Nephron (organoid): Measurements from ENCODE around the gene ACSM3.
"Not testable (repeated sequence)": the region's sequence is repeated elsewhere in the genome, so short reads cannot be mapped to it uniquely, and the experiment has no call there.

Source experiments
- H3K27ac Mint-ChIP-seq, 3 experiments: 2 replicates each; pipeline ENCODE4 v1.8.0; 2020; ENCODE audit warnings: mixed read lengths in 3 of 3, mild to moderate bottlenecking in 2 of 3, moderate library complexity in 1 of 3
- H3K27me3 Mint-ChIP-seq: 2 replicates; pipeline ENCODE4 v1.8.0; 2021; ENCODE audit warnings: low read depth, mild to moderate bottlenecking, moderate library complexity, mixed read lengths
- H3K36me3 Mint-ChIP-seq: 2 replicates; pipeline ENCODE4 v1.8.0; 2020; ENCODE audit warnings: low read depth, mixed read lengths
- H3K4me1 Mint-ChIP-seq: 2 replicates; pipeline ENCODE4 v1.8.0; 2020; ENCODE audit warnings: mixed read lengths
- H3K4me3 Mint-ChIP-seq, 3 experiments: 2 replicates each; pipeline ENCODE4 v1.8.0; 2020; ENCODE audit warnings: mild to moderate bottlenecking in 3 of 3, mixed read lengths in 3 of 3, moderate library complexity in 2 of 3
- H3K9me3 Mint-ChIP-seq: 2 replicates; pipeline ENCODE4 v1.8.0; 2020; ENCODE audit warnings: mixed read lengths
- CTCF ChIP-seq, 3 experiments: fragments of 200-600 bp; sonication (generic); IDR thresholded peaks; one replicate each; pipeline ENCODE4 v1.5.0; 2021; ENCODE audit warnings: antibody characterized with exemption in 3 of 3; ENCODE audit not compliant: unreplicated experiment in 3 of 3

ACSM3 gene

GRCh38 chr16:20803192-20803560 is 39.4 kb downstream of the ACSM3 start:
- Mint-ChIP-seq H3K4me3 (peak overlapping the region in 2 of 3 experiments; percentile 63 to 71), H3K4me1 (peaks cover 12% of the 10 kb centered on the region), H3K27me3 (no peaks in the 10 kb centered on the region), H3K36me3 (peaks cover 3% of the 10 kb centered on the region), H3K27ac (peak overlapping the region in 1 of 3 experiments; percentile 77), H3K9me3 (no peaks in the 10 kb centered on the region)
- no peak for TF ChIP-seq CTCF (IDR thresholded peaks at IDR 0.05; ENCODE audit: unreplicated experiment in 3 of 3)

- no peak for TF ChIP-seq CTCF (IDR thresholded peaks at IDR 0.05; ENCODE audit: unreplicated experiment in 3 of 3)
- H3K36me3 Mint-ChIP-seq, result peaks cover 3% of the 10 kb centered on the region
- no peaks in the 10 kb centered on the region for H3K9me3 Mint-ChIP-seq
- peaks cover 12% of the 10 kb centered on the region for H3K4me1 Mint-ChIP-seq
- H3K27ac Mint-ChIP-seq, result peak overlapping the region in 2 of 3 experiments; percentile 38 to 77
- peak overlapping the region in 2 of 3 experiments; percentile 71 to 73 for H3K4me3 Mint-ChIP-seq
- no peaks in the 10 kb centered on the region for H3K27me3 Mint-ChIP-seq
Observed at GRCh38 chr16:20803561-20804214, 39.9 kb downstream of the ACSM3 start.

- not testable (repeated sequence) for H3K36me3 Mint-ChIP-seq, H3K27me3 Mint-ChIP-seq, H3K9me3 Mint-ChIP-seq
- H3K4me3 Mint-ChIP-seq, result peak overlapping the region; percentile 95 to 99 (median 98)
- peak overlapping the region; percentile 92 to 96 (median 95) for H3K27ac Mint-ChIP-seq
- peaks cover 12% of the 10 kb centered on the region for H3K4me1 Mint-ChIP-seq
Observed at GRCh38 chr16:20805684-20806167, 41.9 kb downstream of the ACSM3 start.

- Mint-ChIP-seq H3K36me3 (no peaks in the 10 kb centered on the region), H3K9me3 (no peaks in the 10 kb centered on the region), H3K27me3 (no peaks in the 10 kb centered on the region), H3K27ac (peak within 1 kb of the TSS; percentile 92 to 96 (median 95)), H3K4me1 (peaks cover 12% of the 10 kb centered on the region), H3K4me3 (peak within 1 kb of the TSS; percentile 95 to 99 (median 98))
- peak in 2 of 3 experiments; percentile 35 to 48 for TF ChIP-seq CTCF (IDR thresholded peaks at IDR 0.05; ENCODE audit: unreplicated experiment in 3 of 3)
Observed at GRCh38 chr16:20806168-20807050, 42.6 kb downstream of the ACSM3 start, which contains the start of the genes ERI2 and REXO5. TSS of gene ERI2 (minus strand) at chr16:20806472. CDS start at chr16:20806430, 42 bp downstream. TSS of gene REXO5 (plus strand) at chr16:20806527. CDS start at chr16:20806954, 427 bp downstream.

GRCh38 chr16:20807862-20808261 is 44.0 kb downstream of the ACSM3 start:
- H3K27me3 Mint-ChIP-seq, result no peaks in the 10 kb centered on the region
- peak overlapping the region; percentile 95 to 99 (median 98) for H3K4me3 Mint-ChIP-seq
- H3K4me1 Mint-ChIP-seq, result peaks cover 12% of the 10 kb centered on the region
- no peaks in the 10 kb centered on the region for H3K9me3 Mint-ChIP-seq
- no peak for TF ChIP-seq CTCF (IDR thresholded peaks at IDR 0.05; ENCODE audit: unreplicated experiment in 3 of 3)
- H3K36me3 Mint-ChIP-seq, result no peaks in the 10 kb centered on the region
- peak overlapping the region; percentile 45 to 77 (median 54) for H3K27ac Mint-ChIP-seq

- Mint-ChIP-seq H3K9me3 (no peaks in the 10 kb centered on the region), H3K36me3 (no peaks in the 10 kb centered on the region), H3K4me1 (no peaks in the 10 kb centered on the region), H3K4me3 (no peak overlapping the region), H3K27ac (no peak overlapping the region), H3K27me3 (no peaks in the 10 kb centered on the region)
- TF ChIP-seq CTCF (IDR thresholded peaks at IDR 0.05; ENCODE audit: unreplicated experiment in 3 of 3), result no peak
Observed at GRCh38 chr16:20811889-20812439, 48.1 kb downstream of the ACSM3 start.
